CD4-positive, alpha-beta T cell treated with Interleukin-15 for 1 hour (primary cell): ENCODE data around the gene FBL.
"Not testable (repeated sequence)": the region's sequence is repeated elsewhere in the genome, so short reads cannot be mapped to it uniquely, and the experiment has no call there.

ENCODE experiments used
- DNase-seq: peaks from one replicate; pipeline ENCODE4 v3.0.0-alpha.2; 2020

Gene FBL

DNA sequence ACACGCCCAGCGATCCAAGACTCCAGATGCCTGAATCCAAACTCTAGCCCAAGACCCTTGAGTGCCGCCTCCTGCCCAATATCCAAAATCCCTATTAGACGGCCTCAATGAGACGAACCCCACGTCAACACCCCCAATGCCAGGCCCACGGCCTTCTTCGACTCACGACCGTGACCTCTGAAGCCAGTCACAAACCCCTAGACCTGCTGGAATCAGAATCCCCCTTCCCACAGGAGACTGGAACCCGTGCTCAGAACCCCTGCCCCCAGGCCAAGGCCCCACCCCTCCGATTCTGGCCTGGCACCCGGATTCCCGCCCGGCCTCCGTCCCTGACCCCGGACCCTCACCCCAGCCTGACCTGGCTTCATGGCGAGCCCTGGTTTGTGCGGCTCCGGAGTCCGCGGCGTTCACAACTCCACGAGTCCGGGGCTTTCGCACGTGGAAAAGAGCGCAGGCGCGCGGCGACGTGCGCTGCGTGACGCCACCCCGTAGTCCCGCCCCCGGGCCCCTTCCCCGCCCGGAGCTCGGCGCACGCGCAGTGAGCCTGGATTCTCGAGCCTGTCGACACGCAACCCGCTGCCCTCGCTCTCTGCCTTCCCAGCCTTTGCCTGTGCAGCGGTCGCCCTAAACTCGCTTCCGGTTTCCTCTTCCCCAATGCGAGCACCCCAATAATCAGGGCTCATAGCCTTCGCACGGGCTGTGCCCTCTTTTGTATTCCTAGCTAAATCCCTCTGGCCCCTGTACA, at the start of gene FBL:
FBL (minus strand) TSS at position 447 of the 745 bp plus-strand sequence; CDS start at position 368, 79 bp downstream.
- DNase-seq: peak; percentile 95

DNA sequence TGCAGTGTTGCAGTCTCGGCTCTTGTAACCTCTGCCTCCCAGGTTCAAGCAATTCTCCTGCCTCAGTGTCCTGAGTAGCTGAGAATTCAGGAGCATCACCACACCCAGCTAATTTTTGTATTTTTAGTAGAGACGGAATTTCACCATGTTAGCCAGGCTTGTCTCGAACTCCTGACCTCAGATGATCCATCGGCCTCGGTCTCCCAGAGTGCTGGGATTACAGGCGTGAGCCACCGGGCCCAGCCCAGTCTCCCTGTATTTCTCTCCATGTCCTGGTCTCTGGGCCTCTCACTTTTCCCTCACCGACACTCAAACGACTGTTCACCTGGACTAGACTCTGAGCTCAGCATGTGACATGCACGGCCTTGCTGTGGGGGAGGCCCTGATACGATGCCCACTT, 48.9 kb upstream of the FBL start:
- DNase-seq: not testable (repeated sequence)

DNA sequence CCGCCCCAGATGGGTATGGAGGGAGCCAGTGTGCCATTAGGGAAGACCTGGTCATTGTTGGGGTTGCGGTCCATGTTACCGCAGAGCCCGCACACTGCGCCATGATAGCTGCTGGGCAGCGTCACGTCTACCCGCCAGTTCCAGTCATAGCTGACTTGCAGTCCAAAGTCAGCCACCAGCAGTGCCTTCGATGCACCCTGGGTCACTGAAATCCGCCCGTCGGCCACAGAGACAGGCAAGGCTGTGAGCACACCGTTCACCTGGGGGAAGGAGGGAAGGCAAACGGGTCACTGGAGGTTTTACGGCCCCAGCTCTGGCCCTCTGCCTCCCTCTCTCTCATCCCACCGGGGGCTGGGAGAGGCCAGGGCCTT, 48.0 kb upstream of the FBL start:
- DNase-seq: not testable (repeated sequence)

DNA sequence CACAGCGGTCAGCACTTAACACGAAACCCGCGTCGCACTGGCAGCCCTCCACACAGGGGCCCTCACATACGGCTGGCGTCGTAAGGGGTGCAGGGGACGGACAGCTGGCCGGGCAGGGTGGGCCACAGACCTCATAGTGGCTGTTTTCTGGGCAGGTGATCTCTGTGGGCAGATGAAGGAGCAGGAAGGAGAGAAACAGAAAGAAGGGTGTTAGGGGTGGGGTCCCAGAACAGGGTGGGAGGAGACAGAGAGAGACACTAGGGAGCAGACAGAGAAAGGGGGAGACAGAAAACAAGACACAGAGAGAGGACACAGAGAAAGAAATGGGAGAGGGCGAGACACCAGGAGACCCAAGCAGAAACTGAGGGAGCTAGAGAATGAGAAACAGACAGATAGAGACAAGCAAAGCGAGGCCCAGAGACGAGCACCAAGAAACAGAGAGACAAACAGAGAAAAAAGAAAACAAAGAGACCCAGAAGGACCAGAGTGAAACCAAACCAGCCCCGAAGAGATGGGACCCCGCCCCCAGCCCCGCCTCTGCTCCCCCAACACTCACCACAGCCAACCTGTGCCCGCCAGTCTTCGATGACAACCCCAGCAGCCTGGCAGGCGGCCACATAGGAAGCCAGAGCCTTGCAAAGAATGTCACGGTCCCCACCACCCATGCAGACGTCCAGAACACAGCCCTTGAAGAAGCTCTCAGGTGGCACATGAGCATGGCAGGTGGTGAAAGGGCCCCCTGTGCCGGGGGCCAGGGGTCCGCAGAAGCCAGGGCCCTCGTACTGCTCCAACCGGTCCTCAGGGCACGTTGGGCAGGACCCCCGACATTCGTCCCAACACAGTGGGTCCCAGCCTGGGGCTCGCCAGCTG, 47.4 kb upstream of the FBL start:
- peak; percentile 73 for DNase-seq

DNA sequence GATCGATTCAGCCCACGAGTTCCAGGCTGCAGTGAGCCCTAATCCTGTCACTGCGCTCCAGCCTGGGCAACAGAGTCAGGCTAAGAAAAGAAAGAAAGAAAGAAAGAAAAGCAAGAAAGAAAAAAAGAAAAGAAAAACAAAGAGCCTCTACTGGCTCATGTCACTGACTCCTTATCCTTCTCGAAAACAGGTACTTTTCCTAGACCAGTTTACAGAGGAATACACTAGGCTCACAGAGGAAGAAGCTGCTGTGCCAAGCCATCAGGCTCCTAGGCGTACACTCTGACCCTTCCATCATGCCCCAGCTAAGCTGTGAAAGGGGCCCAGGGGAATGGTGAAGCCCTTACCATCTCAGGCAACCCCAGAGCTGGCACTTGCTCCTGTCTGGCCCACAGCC, 46.3 kb upstream of the FBL start:
- not testable (repeated sequence) for DNase-seq

DNA sequence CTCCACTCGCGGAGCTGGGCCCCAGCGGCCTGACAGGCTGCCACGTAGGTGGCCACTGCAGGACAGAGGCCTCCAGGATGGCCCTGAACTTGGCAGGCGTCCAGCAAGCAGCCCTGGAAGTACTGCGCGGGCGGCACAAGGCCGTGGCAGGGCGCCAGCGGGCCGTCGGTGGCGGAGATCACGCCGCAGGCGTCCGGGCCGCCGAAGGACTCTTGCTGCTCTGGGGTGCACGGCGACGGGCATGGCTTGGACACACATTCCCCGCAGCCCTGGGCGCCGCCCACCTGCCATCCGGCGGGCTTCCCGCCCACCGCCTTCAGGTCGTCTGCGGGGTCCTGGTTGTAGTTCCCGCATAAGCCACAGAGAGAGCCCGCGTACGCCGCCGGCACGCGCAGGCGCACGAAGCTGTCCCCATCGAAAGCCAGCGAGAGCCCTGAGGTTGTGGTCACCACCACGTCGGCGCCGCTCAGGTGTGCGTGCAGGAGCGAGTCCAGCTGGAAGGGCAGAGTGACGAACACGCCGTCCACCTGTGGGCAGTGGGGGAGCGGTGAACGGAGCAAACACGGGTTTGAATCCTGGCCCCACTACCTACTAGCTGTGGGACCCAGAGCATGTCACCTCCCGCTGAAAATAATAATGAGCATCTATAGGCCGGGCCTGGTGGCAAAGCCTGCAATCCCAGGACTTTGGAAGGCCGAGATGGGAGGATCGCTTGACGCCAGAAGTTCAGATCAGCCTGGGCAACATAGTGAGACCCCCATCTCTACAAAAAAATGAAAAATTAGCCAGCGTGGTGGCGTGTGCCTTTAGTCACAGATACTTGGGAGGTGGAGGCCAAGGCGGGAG, 45.7 kb upstream of the FBL start:
- not testable (repeated sequence) for DNase-seq

DNA sequence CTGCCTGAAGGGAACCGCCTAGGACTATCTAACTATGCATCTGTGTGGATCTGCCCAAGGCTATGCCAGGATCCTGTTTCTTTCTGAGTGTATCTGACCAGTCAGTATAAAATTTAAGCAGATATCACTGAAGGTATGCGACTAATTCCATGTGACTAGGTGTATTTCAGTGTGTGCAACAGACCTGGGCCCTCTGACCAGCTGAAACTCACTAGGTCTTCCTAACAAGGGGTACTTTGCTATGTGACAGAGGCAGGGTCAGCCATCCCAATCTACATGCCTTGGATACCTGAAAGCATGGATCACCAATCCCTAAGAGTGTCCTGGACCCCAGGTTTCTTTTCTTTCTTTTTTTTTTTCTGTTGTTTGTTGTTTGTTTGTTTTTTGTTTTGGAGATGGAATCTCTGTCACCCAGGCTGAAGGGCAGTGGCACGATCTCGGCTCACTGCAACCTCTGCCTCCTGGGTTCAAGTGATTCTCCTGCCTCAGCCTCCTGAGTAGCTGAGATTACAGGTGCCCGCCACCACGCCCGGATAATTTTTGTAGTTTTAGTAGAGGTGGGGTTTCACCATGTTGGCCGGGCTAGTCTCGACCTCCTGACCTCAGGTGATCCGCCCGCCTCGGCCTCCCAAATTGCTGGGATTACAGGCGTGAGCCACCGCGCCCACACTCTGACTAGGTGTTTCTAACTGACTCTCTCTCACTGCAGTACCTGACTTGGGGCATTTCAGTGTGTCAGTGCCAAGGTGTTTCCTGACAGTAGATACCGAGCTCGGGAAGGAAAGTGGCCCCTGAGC, 44.8 kb upstream of the FBL start:
- DNase-seq: no peak

DNA sequence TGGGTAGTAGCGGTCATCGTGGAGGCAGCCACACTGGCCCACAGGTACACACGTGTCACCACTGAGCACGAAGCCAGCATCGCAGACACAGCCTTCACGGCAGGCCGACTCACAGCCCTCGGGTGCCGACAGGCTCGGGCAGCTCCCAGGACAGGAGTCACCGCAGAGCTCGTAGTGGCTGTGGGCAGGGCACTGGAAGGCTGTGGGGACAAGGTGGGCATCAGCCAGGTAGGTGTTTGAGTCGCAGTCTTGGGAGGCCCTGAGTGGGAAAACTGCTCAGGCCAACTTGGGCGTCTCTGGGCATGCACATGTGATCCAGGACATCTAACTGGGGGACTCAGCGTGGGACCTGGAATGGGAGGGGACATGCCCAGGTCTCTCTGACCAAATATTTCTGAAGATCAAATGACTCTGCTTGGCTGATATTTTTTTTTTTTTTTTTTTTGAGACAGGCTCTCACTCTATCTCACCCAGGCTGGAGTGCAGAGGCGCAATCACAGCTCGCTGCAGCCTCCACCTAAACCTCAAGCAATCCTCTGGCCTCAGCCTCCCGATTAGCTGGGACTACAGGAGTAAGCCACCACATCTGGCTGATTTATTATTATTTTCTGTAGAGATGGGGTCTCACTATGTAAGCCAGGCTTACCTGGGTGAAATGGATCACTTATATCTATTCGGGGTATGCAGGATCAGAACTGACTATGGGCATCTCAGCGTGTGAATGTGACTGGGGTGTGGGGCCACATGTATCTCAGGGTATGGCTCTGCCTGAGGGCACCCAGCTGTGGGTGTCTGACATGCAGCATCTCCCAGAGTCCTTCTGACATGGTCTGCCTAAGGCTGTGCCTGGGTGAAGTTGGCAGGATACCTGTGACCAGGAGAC, 43.9 kb upstream of the FBL start:
- DNase-seq: not testable (repeated sequence)

DNA sequence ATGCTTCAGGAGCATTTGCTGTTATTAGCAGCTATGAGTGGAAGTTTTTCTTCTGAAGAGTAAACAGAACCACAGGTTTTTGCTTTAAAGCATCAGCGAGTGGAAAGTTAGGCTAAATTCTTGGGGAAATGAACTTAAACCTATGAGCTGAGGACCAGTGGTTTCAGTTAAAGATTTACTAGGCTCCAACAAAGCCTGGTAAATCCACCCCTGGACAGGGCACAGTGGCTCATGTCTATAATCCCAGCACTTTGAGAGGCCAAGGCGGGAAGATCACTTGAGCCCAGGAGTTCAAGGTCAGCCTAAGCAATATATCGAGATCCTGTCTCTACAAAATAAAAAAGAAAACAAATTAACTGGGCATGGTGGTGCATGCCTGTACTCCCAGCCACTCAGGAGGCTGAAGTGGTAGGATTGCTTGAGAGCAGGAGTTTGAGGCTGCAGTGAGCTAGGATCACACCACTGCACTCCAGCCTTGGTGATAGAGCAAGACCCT, 41.3 kb upstream of the FBL start:
- not testable (repeated sequence) for DNase-seq

DNA sequence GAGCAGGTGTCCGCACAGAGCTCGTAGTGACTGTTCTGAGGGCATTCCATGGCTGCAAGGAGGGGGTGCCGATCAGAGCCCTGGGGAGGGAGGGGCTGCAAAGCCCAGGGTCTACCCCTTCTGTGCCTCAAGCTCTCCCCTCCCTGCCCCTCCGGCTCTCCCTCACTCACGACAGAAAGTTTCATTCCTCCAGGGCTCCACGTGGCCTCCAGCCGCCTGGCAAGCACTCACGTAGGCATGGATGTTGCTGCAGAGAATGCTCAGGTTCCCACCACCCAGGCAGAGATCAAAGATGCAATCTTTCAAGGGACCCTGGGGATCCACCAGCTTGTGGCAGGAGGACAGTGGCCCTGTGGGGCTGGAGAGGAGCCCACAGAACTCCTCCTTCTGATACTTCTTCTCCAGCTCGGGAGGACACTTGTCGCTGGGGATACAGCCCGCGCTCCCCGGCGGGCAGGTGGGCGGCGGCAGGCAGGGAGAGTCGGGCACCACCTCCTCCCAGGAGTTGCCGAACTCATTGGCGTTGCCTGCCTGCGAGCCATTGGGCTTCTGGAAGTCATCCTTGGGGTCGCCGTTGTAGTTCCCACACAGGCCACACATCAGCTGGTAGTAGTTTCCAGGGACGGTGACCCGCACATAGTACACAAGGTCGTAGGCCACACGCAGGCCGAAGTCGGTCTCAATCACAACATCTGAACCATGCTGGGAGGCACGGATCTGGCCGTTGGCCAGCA, 39.8 kb upstream of the FBL start:
- not testable (repeated sequence) for DNase-seq

DNA sequence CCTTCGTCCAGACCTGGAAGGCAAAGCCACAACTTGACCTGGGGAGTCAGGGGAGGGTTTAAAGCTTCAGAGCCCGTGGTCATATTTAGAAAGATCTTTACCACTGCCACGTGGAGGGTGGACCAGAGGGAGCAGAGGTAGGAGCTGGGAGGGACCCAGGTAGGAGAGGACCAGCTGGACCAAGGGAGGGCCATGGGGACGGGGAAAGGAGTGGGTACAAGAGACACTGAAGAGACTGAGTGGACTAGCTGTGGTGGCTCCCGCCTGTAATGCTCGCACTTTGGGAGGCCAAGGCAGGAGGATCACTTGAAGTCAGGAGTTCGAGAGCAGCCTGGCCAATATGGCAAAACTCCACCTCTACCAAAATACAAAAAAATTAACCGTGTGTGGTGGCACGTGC, 38.5 kb upstream of the FBL start:
- DNase-seq: not testable (repeated sequence)

DNA sequence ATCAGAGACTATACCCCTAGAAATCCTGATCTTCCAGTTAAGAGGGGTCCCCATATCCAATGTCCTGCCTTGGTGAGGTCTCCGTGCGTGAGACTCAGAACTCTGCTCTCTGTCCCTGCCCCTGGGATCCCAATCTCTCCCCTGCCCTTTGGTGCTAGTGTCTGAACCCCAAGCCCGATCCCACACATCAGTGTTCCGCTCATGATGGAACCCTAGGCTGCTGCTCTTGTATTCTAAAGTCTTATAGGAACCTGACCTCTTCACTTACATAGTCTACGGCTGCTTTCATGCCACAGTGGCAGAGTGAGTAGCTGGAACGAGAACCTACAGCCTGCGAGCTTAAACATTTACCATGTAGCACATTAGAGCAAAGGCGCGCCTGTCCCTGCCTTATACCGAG, 36.5 kb upstream of the FBL start:
- not testable (repeated sequence) for DNase-seq

DNA sequence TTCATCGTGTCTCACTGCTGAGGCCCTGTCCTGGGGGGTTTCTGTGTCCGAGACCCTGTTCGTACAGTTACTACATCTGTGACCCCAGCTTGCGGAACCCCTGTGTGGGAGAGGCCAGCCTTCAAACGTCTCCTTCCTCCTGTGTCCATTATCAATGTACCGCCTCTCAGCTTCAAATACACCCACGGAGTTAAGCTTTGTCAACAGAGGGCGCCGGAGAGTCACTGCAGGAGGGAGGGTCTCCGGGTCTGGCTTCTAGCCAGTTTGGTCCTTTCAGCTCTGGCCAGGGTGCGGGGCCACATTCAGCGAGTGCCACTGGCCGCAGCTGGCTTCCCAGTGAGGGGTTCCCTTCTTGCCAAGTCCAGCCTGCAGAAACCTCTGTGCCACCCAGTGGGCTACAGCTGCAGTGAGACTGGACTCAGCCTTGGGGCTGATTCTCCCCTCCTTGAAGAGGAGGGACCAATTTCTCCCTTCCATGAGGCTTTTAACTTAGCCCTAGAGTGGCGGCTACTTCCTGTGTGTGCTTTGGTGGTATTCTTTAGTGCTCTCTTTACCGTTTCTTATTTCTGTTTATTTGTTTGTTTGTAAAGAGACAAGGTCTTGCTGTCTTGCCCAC, 35.4 kb upstream of the FBL start:
- DNase-seq: peak; percentile 31

DNA sequence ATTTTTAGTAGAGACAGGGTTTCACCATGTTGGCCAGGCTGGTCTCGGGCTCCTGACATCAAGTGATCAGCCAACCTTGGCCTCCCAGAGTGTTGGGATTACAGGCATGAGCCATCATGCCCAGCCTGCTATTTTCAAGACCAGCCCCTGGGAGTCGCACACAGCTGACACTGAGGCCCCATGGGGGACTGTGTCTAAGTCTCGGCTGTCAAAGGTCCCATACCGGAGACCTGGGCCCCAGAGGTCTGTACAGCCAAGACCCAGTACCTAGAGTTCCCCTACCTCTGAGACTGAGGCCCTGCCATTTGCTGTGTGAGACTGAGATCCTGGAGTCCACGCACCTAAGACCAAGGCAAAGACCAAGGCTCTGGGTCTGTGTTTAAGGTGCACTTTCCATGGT, 34.1 kb upstream of the FBL start:
- DNase-seq: not testable (repeated sequence)

DNA sequence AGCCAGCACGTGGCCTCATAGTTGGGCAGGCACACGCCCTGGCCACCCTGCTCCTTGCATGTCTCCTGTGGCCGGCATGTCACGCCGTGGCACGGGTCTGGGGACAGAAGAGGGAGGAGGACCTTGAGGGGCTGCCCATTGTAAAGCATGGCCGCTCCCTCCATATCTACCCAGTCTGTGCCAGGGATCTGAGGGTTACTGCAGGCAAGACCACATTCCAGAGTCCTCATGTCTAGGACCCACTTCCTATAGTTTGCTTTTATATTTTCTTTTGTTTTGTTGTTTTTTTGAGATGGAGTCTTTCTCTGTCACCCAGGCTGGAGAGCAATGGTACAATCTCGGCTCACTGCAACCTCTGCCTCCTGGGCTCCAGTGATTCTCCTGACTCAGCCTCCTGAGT, 33.6 kb upstream of the FBL start:
- not testable (repeated sequence) for DNase-seq

DNA sequence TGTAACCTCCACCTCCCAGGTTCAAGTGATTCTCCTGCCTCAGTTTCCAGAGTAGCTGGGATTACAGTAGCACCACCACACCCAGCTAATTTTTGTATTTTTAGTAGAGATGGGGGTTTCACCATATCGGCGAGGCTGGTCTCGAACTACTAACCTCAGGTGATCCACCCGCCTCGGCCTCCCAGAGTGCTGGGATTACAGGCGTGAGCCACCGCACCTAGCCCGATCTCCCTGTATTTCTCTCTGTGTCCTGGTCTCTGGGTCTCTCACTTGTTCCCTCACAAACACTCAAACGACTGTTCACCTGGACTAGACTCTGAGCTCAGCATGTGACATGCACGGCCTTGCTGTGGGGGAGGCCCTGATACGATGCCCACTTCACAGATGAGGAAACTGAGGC, 32.7 kb upstream of the FBL start:
- not testable (repeated sequence) for DNase-seq

DNA sequence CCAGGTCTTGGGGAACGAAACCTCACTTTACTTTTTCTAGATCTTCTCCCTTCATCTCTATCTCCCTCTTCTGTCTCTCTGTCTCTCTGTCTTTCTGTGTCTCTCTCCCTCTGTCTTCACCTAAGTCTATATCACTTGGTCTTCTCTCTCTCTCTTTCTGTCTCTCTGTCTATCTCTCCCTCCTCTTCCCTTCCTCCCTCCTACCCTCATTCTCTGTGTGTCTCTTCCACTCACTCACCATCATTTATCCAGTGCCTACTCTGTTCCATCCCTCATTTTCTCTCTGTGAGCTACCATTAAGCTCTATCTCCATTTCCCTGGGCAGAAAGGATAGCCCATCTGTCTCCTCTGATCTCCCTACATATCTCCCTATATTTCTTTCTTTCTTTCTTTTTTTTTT, 32.2 kb upstream of the FBL start:
- DNase-seq: no peak

DNA sequence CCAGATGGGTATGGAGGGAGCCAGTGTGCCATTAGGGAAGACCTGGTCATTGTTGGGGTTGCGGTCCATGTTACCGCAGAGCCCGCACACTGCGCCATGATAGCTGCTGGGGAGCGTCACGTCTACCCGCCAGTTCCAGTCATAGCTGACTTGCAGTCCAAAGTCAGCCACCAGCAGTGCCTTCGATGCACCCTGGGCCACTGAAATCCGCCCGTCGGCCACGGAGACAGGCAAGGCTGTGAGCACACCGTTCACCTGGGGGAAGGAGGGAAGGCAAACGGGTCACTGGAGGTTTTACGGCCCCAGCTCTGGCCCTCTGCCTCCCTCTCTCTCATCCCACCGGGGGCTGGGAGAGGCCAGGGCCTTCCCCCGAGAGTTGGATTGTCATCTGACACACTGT, 31.8 kb upstream of the FBL start:
- not testable (repeated sequence) for DNase-seq

DNA sequence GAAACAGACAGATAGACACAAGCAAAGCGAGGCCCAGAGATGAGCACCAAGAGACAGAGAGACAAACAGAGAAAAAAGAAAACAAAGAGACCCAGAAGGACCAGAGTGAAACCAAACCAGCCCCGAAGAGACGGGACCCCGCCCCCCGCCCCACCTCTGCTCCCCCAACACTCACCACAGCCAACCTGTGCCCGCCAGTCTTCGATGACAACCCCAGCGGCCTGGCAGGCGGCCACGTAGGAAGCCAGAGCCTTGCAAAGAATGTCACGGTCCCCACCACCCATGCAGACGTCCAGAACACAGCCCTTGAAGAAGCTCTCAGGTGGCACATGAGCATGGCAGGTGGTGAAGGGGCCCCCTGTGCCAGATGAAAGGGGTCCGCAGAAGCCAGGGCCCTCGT, 31.3 kb upstream of the FBL start:
- peak; percentile 39 for DNase-seq

DNA sequence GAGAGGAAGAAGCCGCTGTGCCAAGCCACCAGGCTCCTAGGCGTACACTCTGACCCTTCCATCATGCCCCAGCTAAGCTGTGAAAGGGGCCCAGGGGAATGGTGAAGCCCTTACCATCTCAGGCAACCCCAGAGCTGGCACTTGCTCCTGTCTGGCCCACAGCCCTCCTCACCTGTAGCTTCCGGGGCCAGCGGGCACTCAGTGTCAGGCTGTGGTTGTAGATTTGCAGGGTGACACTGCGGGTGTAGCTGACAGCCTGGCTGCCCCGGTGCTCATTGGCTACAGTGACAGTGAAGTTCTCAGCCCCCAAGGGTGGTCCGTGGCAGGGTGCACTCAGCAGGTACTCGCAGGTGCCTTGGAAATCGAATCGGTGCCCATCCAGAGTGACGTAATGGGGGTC, 30.3 kb upstream of the FBL start:
- DNase-seq: not testable (repeated sequence)
